Endothelial cell of umbilical vein (primary cell): ENCODE measurements around the gene RAPGEF6. TPM values are rescaled to one million over a fixed set of nuclear protein-coding genes. Genes with fewer than 3 reads are reported as not detected.

Experiments used
- BruUV-seq: library from RNA; stranded (reverse); fragments of 400-500 nt; replicated peaks from 2 replicates; lab custom pipeline; 2021; lab: Mats Ljungman, UMichigan
- CTCF ChIA-PET: fragments of 300-600, 350-600 bp; sonication (Branson Sonifier 250); formaldehyde crosslinking; loops from one replicate; lab custom pipeline; 2021; ENCODE audit warnings: antibody characterized with exemption, inconsistent platforms; lab: Charles Lee
- POLR2A ChIA-PET: fragments of 300-600, 350-600 bp; sonication (Branson Sonifier 250); formaldehyde crosslinking; loops from one replicate; lab custom pipeline; 2021; ENCODE audit warnings: antibody characterized with exemption, inconsistent platforms; lab: Charles Lee
- DNase-seq: peaks from one replicate; pipeline ENCODE4 v3.0.0-alpha.2; 2011; ENCODE audit warnings: low read depth, low spot score
- FAIRE-seq: peaks from 2 replicates; lab custom pipeline; 2011; peaks lifted over from hg19 to GRCh38; lab: Jason Lieb, UNC
- H2AFZ ChIP-seq: 2 replicates; pipeline ENCODE4 v1.6.0; 2012; ENCODE audit warnings: low read depth, low read length, control low read depth, inconsistent platforms
- H3K27ac ChIP-seq: 2 replicates; pipeline ENCODE4 v1.5.1; 2011; ENCODE audit warnings: low read depth, mild to moderate bottlenecking, control low read depth, low read length, moderate library complexity; ENCODE audit not compliant: insufficient read depth
- H3K27me3 ChIP-seq, 2 experiments: 2 replicates each; pipeline versions ENCODE4 v1.6.0 to v1.6.1; 2011; ENCODE audit warnings: low read length in 2 of 2, mixed read lengths in 1 of 2; ENCODE audit not compliant: control insufficient read depth in 2 of 2, insufficient read depth in 2 of 2
- H3K36me3 ChIP-seq, 2 experiments: 2 replicates in 1 of 2; 3 replicates in 1 of 2; pipeline ENCODE4 v1.5.1; 2011; ENCODE audit warnings: low read length in 2 of 2, mild to moderate bottlenecking in 1 of 2, moderate library complexity in 1 of 2; ENCODE audit not compliant: control insufficient read depth in 2 of 2, insufficient read depth in 2 of 2; ENCODE audit errors: extremely low read depth in 1 of 2
- H3K4me1 ChIP-seq: 3 replicates; pipeline ENCODE4 v1.5.1; 2011; ENCODE audit warnings: mild to moderate bottlenecking, low read length; ENCODE audit not compliant: control insufficient read depth, insufficient read depth; ENCODE audit errors: extremely low read depth
- H3K4me2 ChIP-seq: 2 replicates; pipeline ENCODE4 v1.6.1; 2011; ENCODE audit warnings: low read length, control low read depth, mixed read lengths; ENCODE audit not compliant: insufficient read depth
- H3K4me3 ChIP-seq, 3 experiments: fragments of 200-600 bp in 1 of 3; sonication (generic), shearing (Covaris generic) in 1 of 3; replicated peaks in 1 of 3; 2 replicates each; pipeline ENCODE4 v1.5.1; 2011 to 2016; ENCODE audit warnings: control low read depth in 3 of 3, low read length in 3 of 3, mild to moderate bottlenecking in 2 of 3, inconsistent platforms in 1 of 3, low read depth in 1 of 3, moderate library complexity in 1 of 3; ENCODE audit not compliant: insufficient read depth in 1 of 3
- H3K79me2 ChIP-seq: 2 replicates; pipeline ENCODE4 v1.6.0; 2012; ENCODE audit warnings: low read length, inconsistent platforms; ENCODE audit not compliant: control insufficient read depth, insufficient read depth
- H3K9ac ChIP-seq: replicated peaks from 2 replicates; pipeline ENCODE3; 2011; ENCODE audit warnings: low read length, control low read depth; ENCODE audit not compliant: insufficient read depth; ENCODE audit errors: extremely low read depth
- H3K9me1 ChIP-seq: replicated peaks from 3 replicates; pipeline ENCODE4 v1.6.0; 2011; ENCODE audit warnings: mild to moderate bottlenecking, low read length; ENCODE audit not compliant: control insufficient read depth, insufficient read depth; ENCODE audit errors: extremely low read depth
- H3K9me3 ChIP-seq: replicated peaks from 2 replicates; pipeline ENCODE4 v1.5.1; 2012; ENCODE audit warnings: low read length, inconsistent platforms; ENCODE audit not compliant: control insufficient read depth, insufficient read depth
- H4K20me1 ChIP-seq: replicated peaks from 2 replicates; pipeline ENCODE3; 2011; ENCODE audit warnings: mild to moderate bottlenecking, low read length; ENCODE audit not compliant: control insufficient read depth, insufficient read depth; ENCODE audit errors: extremely low read depth
- EZH2 ChIP-seq: IDR thresholded peaks from 2 replicates; pipeline ENCODE4 v1.6.1; 2012; ENCODE audit warnings: borderline replicate concordance, low read depth, mild to moderate bottlenecking, moderate library complexity, low read length, inconsistent platforms; ENCODE audit not compliant: severe bottlenecking
- FOS ChIP-seq: IDR thresholded peaks from 2 replicates; pipeline ENCODE4 v1.6.1; 2011; ENCODE audit warnings: mild to moderate bottlenecking, low read length, moderate library complexity, borderline replicate concordance; ENCODE audit not compliant: insufficient read depth
- GATA2 ChIP-seq: IDR thresholded peaks from 2 replicates; pipeline ENCODE4 v1.7.0; 2011; ENCODE audit warnings: low read depth, mild to moderate bottlenecking, moderate library complexity, mixed read lengths, low read length; ENCODE audit not compliant: insufficient read length, insufficient read depth
- MYC ChIP-seq: IDR thresholded peaks from one replicate; pipeline ENCODE4 v1.6.1; 2011; ENCODE audit warnings: mild to moderate bottlenecking, low read depth, low read length
- POLR2A ChIP-seq: IDR thresholded peaks from 2 replicates; pipeline ENCODE4 v1.6.1; 2012; ENCODE audit warnings: low read depth, mild to moderate bottlenecking, control low read depth, low read length
- POLR2AphosphoS5 ChIP-seq: IDR thresholded peaks from 2 replicates; pipeline ENCODE4 v1.6.1; 2012; ENCODE audit warnings: low read depth, mild to moderate bottlenecking, control low read depth, low read length, moderate library complexity; ENCODE audit not compliant: insufficient read depth
- dilution Hi-C: fragments of 300-500 bp; cut with MboI; formaldehyde crosslinking; loops from one replicate; pipeline ENCODE4 v1.15.0; 2019; ENCODE audit warnings: low sequenced_read_pairs; ENCODE audit not compliant: extremely low pct_ligation_motif_present
- intact Hi-C: fragments of 100-400 bp; cut with micrococcal nuclease; formaldehyde crosslinking; loops from one replicate; pipeline ENCODE4 v1.10.0; 2022
- polyA plus RNA-seq, 4 experiments: library from polyadenylated mRNA; depleted of rRNA in 3 of 4; stranded (reverse) in 3 of 4; unstranded in 1 of 4; fragments of >200 nt; gene quantifications; 2 replicates each; pipeline versions ENCODE4 v1.2.1 to v1.2.3, GENCODE V29; 2011 to 2012; ENCODE audit warnings: missing spikeins in 1 of 4
- total RNA-seq: library from RNA; stranded (reverse); gene quantifications from 2 replicates; pipeline ENCODE4 v1.2.3, GENCODE V29; 2021
- TF ChIP-seq, protein P1 (sequence below), 2 donors: IDR thresholded peaks; 1 replicate in 1 of 2; 2 replicates in 1 of 2; pipeline ENCODE4 v1.5.1; 2011; ENCODE audit warnings: low read length in 2 of 2, mild to moderate bottlenecking in 2 of 2, moderate library complexity in 2 of 2, control low read depth in 1 of 2, inconsistent platforms in 1 of 2, low read depth in 1 of 2; ENCODE audit not compliant: insufficient read depth in 1 of 2; ENCODE audit errors: extremely low read depth in 1 of 2

The RAPGEF6 gene
- total and polyA plus RNA-seq, 2 donors (not counting 3 experiments of a cell fraction or from before 2014, with no cell fraction given) = 3.5 to 17.5 TPM

- no peaks in the 10 kb centered on the region for H3K36me3 ChIP-seq
- no peak overlapping the region for H3K27ac ChIP-seq
- dilution Hi-C loops (no loop called here), intact Hi-C loops (no loop called here)
- ChIA-PET POLR2A (no interaction called here), CTCF (interaction anchor here (1.1 kb wide), 1 partner anchor 128 kb away, joined by 3 read pairs; no protein-coding TSS in a partner anchor)
- no peaks in the 10 kb centered on the region for H3K27me3 ChIP-seq
- H3K79me2 ChIP-seq = no peaks in the 10 kb centered on the region
- no peak overlapping the region for H3K4me2 ChIP-seq
- H2AFZ ChIP-seq = no peak overlapping the region
- no peaks in the 10 kb centered on the region for H4K20me1 ChIP-seq
- FAIRE-seq (no peak), DNase-seq (peak; percentile 71)
- TF ChIP-seq POLR2A = no peak
- no peaks in the 10 kb centered on the region for H3K9me1 ChIP-seq
- no peaks in the 10 kb centered on the region for H3K9me3 ChIP-seq
- no peak overlapping the region for H3K4me3 ChIP-seq
- H3K9ac ChIP-seq = no peak overlapping the region
- peaks cover 18% of the 10 kb centered on the region for H3K4me1 ChIP-seq
- BruUV-seq = no TSS peak
Measured at GRCh38 chr5:131460867-131461572, 174.0 kb downstream of the RAPGEF6 start.

DNA sequence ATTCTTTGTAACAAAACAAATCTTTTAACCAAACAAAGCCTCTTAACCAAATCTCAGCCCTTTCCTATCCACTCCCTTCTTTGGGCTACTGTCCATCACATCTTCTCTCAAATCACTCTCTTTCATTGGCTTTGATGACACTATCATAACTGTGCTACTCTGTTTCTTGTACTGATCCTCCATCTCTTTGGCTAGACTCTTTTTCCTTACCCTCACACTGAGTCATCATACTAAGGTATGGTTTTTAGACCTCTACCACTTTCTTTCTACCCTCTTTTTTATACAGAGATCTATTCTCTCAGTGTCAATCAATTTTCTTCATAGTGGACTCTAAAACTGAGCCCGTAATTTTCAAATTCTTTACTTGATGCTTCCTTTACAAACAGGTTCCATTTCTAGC, 174.9 kb downstream of the RAPGEF6 start:
- no peaks in the 10 kb centered on the region for H3K27me3 ChIP-seq
- dilution Hi-C loops (no loop called here), intact Hi-C loops (no loop called here)
- ChIA-PET POLR2A (no interaction called here), CTCF (interaction anchor here (1.4 kb wide), 1 partner anchor 10 kb away, joined by 3 read pairs; no protein-coding TSS in a partner anchor)
- H3K9me1 ChIP-seq = no peaks in the 10 kb centered on the region
- BruUV-seq = no TSS peak
- H4K20me1 ChIP-seq = no peaks in the 10 kb centered on the region
- TF ChIP-seq EZH2 = no peak
- TF ChIP-seq FOS = no peak
- TF ChIP-seq, protein P1, sequence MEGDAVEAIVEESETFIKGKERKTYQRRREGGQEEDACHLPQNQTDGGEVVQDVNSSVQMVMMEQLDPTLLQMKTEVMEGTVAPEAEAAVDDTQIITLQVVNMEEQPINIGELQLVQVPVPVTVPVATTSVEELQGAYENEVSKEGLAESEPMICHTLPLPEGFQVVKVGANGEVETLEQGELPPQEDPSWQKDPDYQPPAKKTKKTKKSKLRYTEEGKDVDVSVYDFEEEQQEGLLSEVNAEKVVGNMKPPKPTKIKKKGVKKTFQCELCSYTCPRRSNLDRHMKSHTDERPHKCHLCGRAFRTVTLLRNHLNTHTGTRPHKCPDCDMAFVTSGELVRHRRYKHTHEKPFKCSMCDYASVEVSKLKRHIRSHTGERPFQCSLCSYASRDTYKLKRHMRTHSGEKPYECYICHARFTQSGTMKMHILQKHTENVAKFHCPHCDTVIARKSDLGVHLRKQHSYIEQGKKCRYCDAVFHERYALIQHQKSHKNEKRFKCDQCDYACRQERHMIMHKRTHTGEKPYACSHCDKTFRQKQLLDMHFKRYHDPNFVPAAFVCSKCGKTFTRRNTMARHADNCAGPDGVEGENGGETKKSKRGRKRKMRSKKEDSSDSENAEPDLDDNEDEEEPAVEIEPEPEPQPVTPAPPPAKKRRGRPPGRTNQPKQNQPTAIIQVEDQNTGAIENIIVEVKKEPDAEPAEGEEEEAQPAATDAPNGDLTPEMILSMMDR (IDR thresholded peaks at IDR 0.05; ENCODE audit: extremely low read depth in 1 of 2, insufficient read depth in 1 of 2, low read depth in 1 of 2, low read length in 2 of 2) = no peak
- no peak for TF ChIP-seq GATA2
- TF ChIP-seq MYC = no peak
- TF ChIP-seq POLR2AphosphoS5 = no peak
- H3K79me2 ChIP-seq = no peaks in the 10 kb centered on the region
- DNase-seq (no peak), FAIRE-seq (no peak)
- H3K4me3 ChIP-seq = no peak overlapping the region
- no peak overlapping the region for H3K9ac ChIP-seq
- H3K27ac ChIP-seq = no peak overlapping the region
- no peaks in the 10 kb centered on the region for H3K36me3 ChIP-seq
- no peaks in the 10 kb centered on the region for H3K9me3 ChIP-seq
- H2AFZ ChIP-seq = no peak overlapping the region
- H3K4me2 ChIP-seq = no peak overlapping the region
- peaks cover 18% of the 10 kb centered on the region for H3K4me1 ChIP-seq
